Body of pancreas (tissue), 4 donors: ENCODE measurements around the gene DAB2.

Experiments
- POLR2A ChIP-seq, 3 donors: fragments of 450-650 bp; IDR thresholded peaks; one replicate each; pipeline ENCODE4 v1.6.1; 2016; ENCODE audit warnings: antibody characterized with exemption in 3 of 3, mild to moderate bottlenecking in 2 of 3
- TF ChIP-seq, protein P1 (sequence below), 7 experiments: fragments of 450-650 bp in 4 of 7; fragments of 200-600 bp in 3 of 7; sonication (generic) in 3 of 7; IDR thresholded peaks; one replicate each; pipeline ENCODE4 v1.5.1; 2016 to 2019; ENCODE audit warnings: antibody characterized with exemption in 7 of 7

DNA sequence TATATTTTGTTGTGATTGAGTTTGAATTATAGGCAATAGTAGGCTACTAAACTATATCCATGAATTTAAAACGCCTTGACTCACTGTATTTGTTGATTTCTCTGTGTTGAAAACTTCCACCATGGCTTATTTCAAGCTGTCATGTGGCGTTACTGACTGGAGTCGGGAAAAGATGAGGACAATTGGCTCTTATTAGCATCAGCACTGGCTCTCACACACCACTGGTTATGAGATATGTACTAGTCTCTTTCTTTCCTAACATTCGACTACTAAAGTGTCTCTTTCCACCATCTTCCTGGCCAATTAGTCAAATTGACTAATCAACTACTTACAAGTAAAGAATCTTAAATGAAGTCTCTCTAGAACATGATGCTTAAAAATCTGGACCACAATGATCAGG is 9.1 kb upstream of the DAB2 start:
- no peak for TF ChIP-seq POLR2A (IDR thresholded peaks at IDR 0.05)
- TF ChIP-seq, protein P1, sequence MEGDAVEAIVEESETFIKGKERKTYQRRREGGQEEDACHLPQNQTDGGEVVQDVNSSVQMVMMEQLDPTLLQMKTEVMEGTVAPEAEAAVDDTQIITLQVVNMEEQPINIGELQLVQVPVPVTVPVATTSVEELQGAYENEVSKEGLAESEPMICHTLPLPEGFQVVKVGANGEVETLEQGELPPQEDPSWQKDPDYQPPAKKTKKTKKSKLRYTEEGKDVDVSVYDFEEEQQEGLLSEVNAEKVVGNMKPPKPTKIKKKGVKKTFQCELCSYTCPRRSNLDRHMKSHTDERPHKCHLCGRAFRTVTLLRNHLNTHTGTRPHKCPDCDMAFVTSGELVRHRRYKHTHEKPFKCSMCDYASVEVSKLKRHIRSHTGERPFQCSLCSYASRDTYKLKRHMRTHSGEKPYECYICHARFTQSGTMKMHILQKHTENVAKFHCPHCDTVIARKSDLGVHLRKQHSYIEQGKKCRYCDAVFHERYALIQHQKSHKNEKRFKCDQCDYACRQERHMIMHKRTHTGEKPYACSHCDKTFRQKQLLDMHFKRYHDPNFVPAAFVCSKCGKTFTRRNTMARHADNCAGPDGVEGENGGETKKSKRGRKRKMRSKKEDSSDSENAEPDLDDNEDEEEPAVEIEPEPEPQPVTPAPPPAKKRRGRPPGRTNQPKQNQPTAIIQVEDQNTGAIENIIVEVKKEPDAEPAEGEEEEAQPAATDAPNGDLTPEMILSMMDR (IDR thresholded peaks at IDR 0.05) = no peak
